Activated naive CD4-positive, alpha-beta T cell treated with anti-CD3 and anti-CD28 coated beads, Interleukin-2, amount 50 U/mL, for 24 hours (primary cell): ENCODE measurements around the gene MCUR1.

ENCODE experiments used
- H3K27ac Mint-ChIP-seq: one replicate; pipeline ENCODE4 v1.8.0; 2021; ENCODE audit warnings: mild to moderate bottlenecking, mixed read lengths
- H3K27me3 Mint-ChIP-seq: one replicate; pipeline ENCODE4 v1.8.0; 2021; ENCODE audit warnings: mixed read lengths
- H3K36me3 Mint-ChIP-seq: one replicate; pipeline ENCODE4 v1.8.0; 2021; ENCODE audit warnings: mixed read lengths
- H3K4me1 Mint-ChIP-seq: one replicate; pipeline ENCODE4 v1.8.0; 2021; ENCODE audit warnings: mixed read lengths
- H3K4me3 Mint-ChIP-seq: one replicate; pipeline ENCODE4 v1.8.0; 2021; ENCODE audit warnings: mild to moderate bottlenecking, mixed read lengths
- H3K9me3 Mint-ChIP-seq: one replicate; pipeline ENCODE4 v1.8.0; 2021; ENCODE audit warnings: mixed read lengths

The MCUR1 gene

DNA sequence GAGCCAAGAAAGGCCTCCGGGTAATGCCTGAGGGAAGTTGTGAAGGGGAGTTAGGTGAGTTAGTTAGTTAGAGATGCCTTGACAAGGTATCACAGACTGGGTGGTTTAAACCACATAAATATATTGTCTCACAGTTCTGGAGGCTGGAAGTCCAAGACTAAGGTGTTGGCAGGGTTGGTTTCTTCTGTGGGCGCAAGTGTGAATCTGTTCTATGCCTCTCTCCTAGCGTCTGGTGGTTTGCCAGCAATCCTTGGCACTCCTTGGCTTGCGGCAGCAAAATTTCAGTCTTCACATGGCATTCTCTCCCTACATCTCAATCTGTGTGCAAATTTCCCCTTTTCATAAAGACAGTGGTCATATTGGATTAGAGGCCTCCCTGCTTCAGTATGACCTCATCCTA lies 73.0 kb downstream of the MCUR1 start:
- H3K27ac Mint-ChIP-seq = no peak overlapping the region
- H3K36me3 Mint-ChIP-seq = no peaks in the 10 kb centered on the region
- H3K4me3 Mint-ChIP-seq = no peak overlapping the region
- no peaks in the 10 kb centered on the region for H3K27me3 Mint-ChIP-seq
- no peaks in the 10 kb centered on the region for H3K4me1 Mint-ChIP-seq
- no peaks in the 10 kb centered on the region for H3K9me3 Mint-ChIP-seq
